HG03565 (cell line): Measurements from ENCODE around the gene GFI1B.

Experiments used
- ATAC-seq: cut with Tn5 transposase; IDR thresholded peaks from one replicate; pipeline ENCODE4 v1.9.1; 2021; ENCODE audit warnings: mild to moderate bottlenecking, moderate library complexity; ENCODE audit not compliant: unreplicated experiment

Gene GFI1B

GRCh38 chr9:132978451-132979131 is at the start of gene GFI1B:
Gene GFI1B, plus strand, starts transcription at chr9:132978694. Its CDS starts 7,985 bp downstream, at chr9:132986679.
- no peak for ATAC-seq

GRCh38 chr9:132931178-132931735 is 47.2 kb upstream of the GFI1B start:
- ATAC-seq: no peak

GRCh38 chr9:132935026-132935425 is 43.5 kb upstream of the GFI1B start:
- no peak for ATAC-seq

DNA sequence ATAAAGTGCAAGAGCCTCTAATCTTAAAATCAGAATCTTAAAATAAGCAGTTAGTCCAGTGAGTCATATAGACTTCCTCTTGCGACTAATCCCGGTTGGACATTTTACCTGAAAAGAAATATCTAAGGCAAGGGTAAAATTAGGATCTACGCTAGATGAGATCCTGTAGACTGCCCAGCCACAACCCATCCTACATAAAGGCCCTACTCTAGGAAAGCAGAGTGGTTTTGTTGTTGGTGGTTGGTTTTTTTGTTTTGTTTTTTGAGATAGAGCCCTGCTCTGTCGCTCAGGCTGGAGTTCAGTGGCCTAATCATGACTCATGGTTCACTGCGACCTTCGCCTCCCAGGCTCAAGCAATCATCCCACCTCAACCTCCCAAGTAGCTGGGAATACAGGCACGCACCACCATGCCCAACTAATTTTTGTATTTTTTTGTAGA is 41.0 kb upstream of the GFI1B start:
- no peak for ATAC-seq

- ATAC-seq: no peak
Observed at GRCh38 chr9:132939169-132939568, 39.3 kb upstream of the GFI1B start.

DNA sequence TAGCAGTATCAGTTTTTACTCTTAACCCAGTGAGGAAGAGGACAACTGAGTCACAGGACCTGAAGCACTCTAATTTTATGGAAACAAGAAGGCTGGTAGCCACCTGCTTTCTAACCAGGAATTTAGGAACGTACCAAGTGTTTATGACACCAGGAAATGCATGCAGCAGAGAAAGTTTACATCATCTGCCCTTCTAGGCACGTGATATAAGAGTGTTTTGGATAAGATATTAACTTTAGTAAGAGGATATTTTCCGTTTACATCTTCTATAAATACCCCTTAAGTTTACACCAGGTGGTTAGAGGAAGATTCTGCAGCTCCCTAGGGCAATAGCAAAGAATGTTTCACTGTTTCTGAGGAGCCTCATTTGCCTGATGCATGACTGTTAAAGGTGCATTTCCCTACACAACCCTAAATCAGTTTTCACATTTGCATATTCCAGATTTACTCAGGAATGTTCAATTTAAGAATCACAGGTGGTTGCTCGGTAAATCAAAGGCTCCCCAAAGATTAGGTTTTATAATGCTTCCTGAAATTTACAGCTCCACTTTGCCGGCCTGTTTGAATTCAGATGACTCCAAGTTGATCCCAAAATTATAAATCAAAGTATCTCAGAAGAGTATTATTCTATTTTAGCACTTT is 35.8 kb upstream of the GFI1B start:
- no peak for ATAC-seq

- ATAC-seq: peak; percentile 4
Observed at GRCh38 chr9:132943651-132944293, 34.7 kb upstream of the GFI1B start.

GRCh38 chr9:132944294-132945185 is 34.0 kb upstream of the GFI1B start, which contains the start of gene TSC1:
Gene TSC1, minus strand, starts transcription at chr9:132944616. Its CDS starts 15,744 bp downstream, at chr9:132928872.
- peak; percentile 52 for ATAC-seq

DNA sequence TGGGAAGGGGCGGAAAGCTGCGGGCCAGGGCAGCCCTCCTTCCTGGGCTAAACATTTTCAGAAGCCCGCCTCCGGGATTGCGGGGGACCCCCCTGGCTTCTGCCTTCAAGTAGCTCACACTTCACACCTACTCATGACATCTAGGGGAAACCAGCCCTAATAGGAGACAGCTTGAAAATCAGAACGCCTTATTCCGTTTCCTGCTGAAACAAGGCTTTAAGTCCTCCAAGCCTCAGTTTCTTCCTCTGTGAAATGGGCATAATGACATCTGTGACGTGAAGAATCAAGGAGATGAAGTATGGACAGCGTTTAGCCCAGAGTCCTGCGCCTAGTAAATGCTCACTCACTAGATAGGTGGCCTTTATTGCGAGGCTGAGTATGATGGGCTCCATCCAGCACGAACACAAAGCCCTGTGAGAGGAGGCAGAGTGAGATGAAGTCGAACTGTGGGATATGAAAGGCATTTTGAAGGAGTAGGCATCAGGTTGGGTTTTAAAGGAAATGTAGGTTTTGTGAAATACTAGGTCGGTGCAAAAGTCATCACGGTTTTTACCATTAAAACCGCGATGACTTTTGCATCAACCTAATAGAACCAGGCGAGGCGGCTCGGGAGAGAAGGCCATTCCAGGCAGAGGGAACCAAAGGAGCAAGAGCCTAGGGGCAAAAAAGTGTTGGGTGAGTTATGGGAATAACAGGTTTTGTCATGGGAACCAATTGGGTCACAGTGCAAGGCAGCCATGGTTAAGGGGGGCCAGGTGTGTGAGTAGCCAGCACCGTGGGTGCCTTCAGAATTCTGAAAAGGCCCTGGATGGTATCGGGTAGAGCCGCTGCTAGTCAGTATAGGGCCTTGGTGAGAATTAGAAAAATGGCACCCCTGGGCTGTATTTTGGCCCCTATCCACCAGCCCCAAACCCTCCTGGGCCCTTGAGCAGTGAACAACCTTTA is 33.0 kb upstream of the GFI1B start:
- no peak for ATAC-seq

DNA sequence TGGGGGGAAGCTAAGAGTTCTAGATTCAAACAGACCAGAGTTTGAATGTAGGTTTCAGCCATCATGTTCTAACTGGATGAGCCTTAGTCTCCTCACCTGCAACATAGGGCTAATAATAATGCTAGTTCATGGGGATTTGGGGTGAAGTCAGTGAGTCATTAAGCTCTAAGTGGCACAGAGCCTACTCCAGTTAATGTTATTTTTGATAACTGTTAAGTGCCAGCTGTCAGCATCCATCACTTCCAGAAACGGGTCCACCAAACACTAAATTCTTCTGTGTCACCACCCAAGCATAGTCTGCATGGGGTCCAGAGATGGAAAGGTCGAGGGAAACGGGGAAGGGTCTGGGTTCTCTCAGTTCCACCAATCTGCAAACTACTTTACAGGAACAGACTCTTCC is 32.3 kb upstream of the GFI1B start:
- ATAC-seq: no peak

DNA sequence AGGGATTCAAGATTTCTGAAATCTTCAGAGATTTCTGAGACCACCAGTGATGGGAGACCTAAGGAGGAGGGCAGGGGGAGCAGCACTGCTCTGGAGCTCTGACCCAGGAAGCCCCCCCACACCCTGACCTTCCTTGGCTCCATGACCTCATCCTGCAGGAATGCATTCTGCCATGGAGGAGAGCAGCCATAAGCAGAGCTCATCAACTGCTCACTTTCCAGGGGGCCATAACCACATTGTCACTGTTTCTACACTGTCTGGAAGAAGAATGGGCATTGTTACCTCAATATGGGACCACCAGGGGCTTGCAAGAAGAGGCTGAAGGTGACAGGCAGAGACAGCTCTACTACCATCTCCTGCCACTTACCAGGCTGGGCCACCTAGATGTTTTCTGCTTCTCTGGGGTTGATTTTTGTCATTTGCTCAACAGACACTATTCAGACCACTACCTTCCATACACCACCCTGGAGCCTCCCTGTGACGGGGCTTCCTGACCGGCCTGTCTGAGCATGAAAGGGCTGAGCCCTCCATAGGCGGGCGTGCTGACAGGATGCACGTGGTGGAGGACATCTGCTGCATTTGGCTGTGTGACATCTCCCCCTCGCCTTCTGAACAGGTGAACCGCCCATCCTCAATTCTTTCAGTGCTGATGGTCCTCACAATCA is 31.7 kb upstream of the GFI1B start:
- ATAC-seq: no peak

GRCh38 chr9:132947756-132948155 is 30.7 kb upstream of the GFI1B start:
- no peak for ATAC-seq

DNA sequence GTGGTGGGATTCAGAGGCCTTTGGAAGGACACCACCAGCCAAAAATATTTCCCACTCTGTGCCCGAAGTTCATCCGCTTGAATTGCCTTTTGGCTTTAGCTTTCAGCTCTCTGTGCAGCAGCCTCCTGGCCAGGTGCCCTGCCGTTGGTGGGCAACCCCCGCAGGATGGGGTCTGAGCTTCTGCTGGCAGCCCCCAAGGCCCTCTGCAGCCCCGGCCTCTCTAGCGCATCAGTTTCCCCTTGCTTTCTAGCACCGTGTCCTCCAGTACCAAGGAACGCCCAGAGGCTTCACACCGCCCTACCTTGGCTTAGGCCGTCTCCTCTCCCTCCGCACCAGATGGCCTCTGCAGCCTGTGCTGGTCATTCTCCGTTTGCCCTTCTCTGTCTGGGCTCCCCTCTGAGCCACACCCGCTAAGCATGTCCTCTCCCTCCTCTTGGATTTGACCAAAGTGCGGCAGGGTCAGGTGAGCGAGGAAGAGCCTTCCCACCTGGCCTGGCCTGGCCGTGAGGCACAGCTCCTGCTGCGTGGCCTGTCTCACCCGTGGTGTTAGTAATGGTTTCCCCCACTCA is 29.9 kb upstream of the GFI1B start:
- no peak for ATAC-seq

DNA sequence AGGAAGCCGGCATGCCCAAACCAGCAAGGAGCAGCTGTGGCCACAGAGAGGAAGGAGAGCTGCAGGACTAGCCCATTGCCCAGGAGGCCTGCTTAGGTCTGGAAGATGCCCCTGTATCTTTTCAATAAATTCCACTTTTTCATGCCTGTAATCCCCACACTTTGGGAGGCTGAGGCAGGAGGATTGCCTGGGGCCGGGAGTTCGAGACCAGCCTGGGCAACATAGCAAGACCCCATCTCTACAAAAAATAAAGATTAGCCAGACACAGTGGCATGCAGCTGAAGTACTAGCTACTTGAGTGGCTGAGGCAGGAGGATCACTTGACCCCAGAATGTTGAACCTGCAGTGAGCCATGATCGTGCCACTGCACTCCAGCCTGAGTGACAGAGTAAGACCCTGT is 28.8 kb upstream of the GFI1B start:
- ATAC-seq: no peak

DNA sequence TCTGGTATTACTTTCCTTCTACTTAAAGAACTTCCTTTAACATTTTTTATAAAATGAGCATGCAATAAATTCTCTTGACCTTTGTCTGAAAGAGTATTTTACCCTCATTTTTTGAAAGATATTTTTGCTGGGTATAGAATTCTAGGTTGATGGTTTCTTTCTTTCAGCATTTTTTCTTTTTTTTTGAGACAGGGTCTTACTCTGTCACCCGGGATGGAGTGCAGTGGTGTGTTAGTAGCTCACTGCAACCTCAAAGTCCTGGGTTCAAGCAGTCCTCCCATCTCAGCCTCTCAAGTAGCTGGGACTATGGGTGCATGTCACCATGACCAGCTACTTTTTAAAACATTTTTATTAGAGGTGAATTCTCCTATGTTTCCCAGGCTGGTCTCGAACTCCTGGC is 23.4 kb upstream of the GFI1B start:
- no peak for ATAC-seq

DNA sequence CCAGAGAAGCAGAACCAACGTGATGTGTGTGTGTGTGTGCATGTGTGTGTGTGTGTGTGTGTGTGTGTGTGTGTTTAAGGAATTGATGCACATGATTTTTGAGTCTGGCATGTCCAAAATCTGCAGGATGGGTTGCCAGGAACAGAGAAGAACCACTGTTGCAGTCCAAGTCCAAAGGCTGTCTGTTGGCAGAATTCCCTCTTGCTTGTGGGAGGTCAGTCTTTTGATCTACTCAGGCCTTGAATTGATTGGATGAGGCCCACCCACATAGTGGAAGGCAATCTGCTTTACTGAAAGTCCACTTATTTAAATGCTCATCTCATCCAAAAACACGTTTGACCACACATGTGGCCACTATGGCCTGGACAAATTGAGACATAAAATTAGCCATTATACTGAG is 22.7 kb upstream of the GFI1B start:
- no peak for ATAC-seq

DNA sequence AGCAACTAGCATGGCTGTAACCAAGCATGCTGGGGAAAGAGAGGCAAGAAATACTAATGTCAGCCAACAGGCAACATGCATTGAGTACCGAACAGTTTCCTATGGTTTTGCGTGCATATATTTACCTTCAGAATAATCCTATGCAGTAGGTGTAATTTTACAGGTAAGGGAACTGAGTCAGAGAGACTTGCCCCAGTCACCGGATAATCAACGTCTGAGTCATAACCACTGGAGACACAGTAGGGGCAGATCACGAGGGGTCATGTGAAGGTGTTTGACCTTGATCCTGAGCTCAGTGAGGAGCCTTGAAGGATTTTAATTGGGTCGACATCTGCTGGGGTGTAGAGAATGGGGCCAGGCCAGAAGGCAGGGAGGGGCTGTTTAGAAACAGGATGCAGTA is 20.7 kb upstream of the GFI1B start:
- no peak for ATAC-seq

- no peak for ATAC-seq
Observed at GRCh38 chr9:132961002-132961401, 17.5 kb upstream of the GFI1B start.

DNA sequence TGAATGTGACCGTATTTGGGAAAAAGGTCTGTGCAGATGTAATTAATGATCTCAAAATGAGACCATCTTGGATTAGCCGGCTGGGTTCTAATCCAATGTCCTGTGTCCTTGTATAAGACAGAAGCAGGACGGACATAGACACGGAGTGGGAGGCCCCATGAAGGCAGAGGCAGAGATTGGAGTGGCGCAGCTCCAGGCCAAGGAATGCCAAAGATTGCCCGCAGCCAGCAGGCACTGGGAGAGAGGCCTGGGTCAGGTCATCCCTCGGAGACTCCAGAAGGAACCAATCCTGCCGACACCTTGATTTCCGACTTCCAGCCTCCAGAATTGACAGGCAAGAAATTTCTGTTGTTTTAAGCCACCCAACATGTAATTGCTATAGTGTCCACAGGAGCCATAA is 13.0 kb upstream of the GFI1B start:
- ATAC-seq: no peak
